ENCODE data around the gene AMH. TPM values are rescaled to one million over a fixed set of nuclear protein-coding genes. Genes with fewer than 3 reads are reported as not detected.

AMH gene
- total and polyA plus RNA-seq, 2 of the 13 experiments (the other 11 are each of a cell fraction or from before 2014, with no cell fraction given), result 0.03 to 0.18 TPM

- peak; percentile 69; the same call in 1 of the 2 replicates for TF ChIP-seq ZBTB37 (CRISPR knock-in tag; IDR thresholded peaks at IDR 0.05)
- 0 out of 2 replicates have a peak, but pooled peaks have one; percentile 39 for TF ChIP-seq ZNF484 (CRISPR knock-in tag; IDR thresholded peaks at IDR 0.05; ENCODE audit: borderline replicate concordance, low read depth)
- TF ChIP-seq ZNF775 (CRISPR knock-in tag; IDR thresholded peaks at IDR 0.05; ENCODE audit: borderline replicate concordance), result no peak
- 0 out of 4 replicates have a peak, but pooled peaks of 1 of the 2 experiments have one; percentile 24 for TF ChIP-seq POLR2A (IDR thresholded peaks at IDR 0.05; ENCODE audit: insufficient read depth in 1 of 2, low read depth in 2 of 2, low read length in 2 of 2)
- peak; percentile 97; the same call in 1 of the 2 replicates for TF ChIP-seq ZNF224 (CRISPR knock-in tag; IDR thresholded peaks at IDR 0.05)
- peak; percentile 61; the same call in 1 of the 2 replicates for TF ChIP-seq ZNF331 (CRISPR knock-in tag; IDR thresholded peaks at IDR 0.05)
- peak; percentile 72; the same call in 1 of the 2 replicates for TF ChIP-seq ZNF878 (CRISPR knock-in tag; IDR thresholded peaks at IDR 0.05)
- TF ChIP-seq ATF7-NPFF (CRISPR knock-in tag; IDR thresholded peaks at IDR 0.05; ENCODE audit: low read depth), result peak; percentile 76
- TF ChIP-seq ZNF800 (CRISPR knock-in tag; IDR thresholded peaks at IDR 0.05), result peak; percentile 89
- TF ChIP-seq ATF5 (CRISPR knock-in tag; IDR thresholded peaks at IDR 0.05; ENCODE audit: low read depth), result peak; percentile 93; the same call in 1 of the 2 replicates
- no peak for TF ChIP-seq NFE2L2 (IDR thresholded peaks at IDR 0.05; ENCODE audit: low read length)
- no peak for TF ChIP-seq ZNF10 (CRISPR knock-in tag; IDR thresholded peaks at IDR 0.05; ENCODE audit: borderline replicate concordance, low read depth)
- no peak for TF ChIP-seq ZUFSP (CRISPR knock-in tag; IDR thresholded peaks at IDR 0.05; ENCODE audit: borderline replicate concordance)
- TF ChIP-seq ZSCAN22 (CRISPR knock-in tag; IDR thresholded peaks at IDR 0.05), result peak; percentile 82
- TF ChIP-seq TRAFD1 (CRISPR knock-in tag; IDR thresholded peaks at IDR 0.05; ENCODE audit: borderline replicate concordance), result no peak
- TF ChIP-seq ZNF3 (CRISPR knock-in tag; IDR thresholded peaks at IDR 0.05), result no peak
- peak; percentile 72; the same call in 1 of the 2 replicates for TF ChIP-seq MTERF4 (CRISPR knock-in tag; IDR thresholded peaks at IDR 0.05)
- peak; percentile 96 for TF ChIP-seq CREB3 (CRISPR knock-in tag; IDR thresholded peaks at IDR 0.05)
Observed at GRCh38 chr19:2212861-2213711, 36.0 kb upstream of the AMH start (continued).

Data from HepG2 (cell line).